CD14-positive monocyte (primary cell): Measurements from ENCODE around the gene HCRTR1. TPM values are rescaled to one million over a fixed set of nuclear protein-coding genes. Genes with fewer than 3 reads are reported as not detected.

ENCODE experiments used
- DNase-seq, 3 donors: peaks; one replicate each; pipeline ENCODE4 v3.0.0-alpha.2; 2011 to 2022
- H2AFZ ChIP-seq: 2 replicates; pipeline ENCODE4 v1.6.0; 2012; ENCODE audit warnings: mild to moderate bottlenecking, low read depth, low read length, inconsistent platforms; ENCODE audit not compliant: insufficient read depth, poor library complexity, severe bottlenecking
- H3K27ac ChIP-seq, 2 donors: 1 replicate in 1 of 2; 2 replicates in 1 of 2; pipeline ENCODE4 v1.5.1; 2012 to 2013; ENCODE audit warnings: low read length in 2 of 2, control low read depth in 1 of 2, inconsistent platforms in 1 of 2, low read depth in 1 of 2, mild to moderate bottlenecking in 1 of 2
- H3K27me3 ChIP-seq, 2 donors: one replicate each; pipeline versions ENCODE4 v1.6.0 to v1.6.1; 2011 to 2013; ENCODE audit warnings: low read length in 2 of 2; ENCODE audit not compliant: control insufficient read depth in 2 of 2, insufficient read depth in 2 of 2
- H3K36me3 ChIP-seq, 2 donors: replicated peaks in 1 of 2; 1 replicate in 1 of 2; 2 replicates in 1 of 2; pipeline versions ENCODE4 v1.5.1 to v1.6.1; 2012 to 2013; ENCODE audit warnings: low read length in 2 of 2, control low read depth in 1 of 2, inconsistent platforms in 1 of 2, mild to moderate bottlenecking in 1 of 2; ENCODE audit not compliant: insufficient read depth in 2 of 2, control insufficient read depth in 1 of 2
- H3K4me1 ChIP-seq, 2 donors: 1 replicate in 1 of 2; 2 replicates in 1 of 2; pipeline versions ENCODE4 v1.5.1 to v1.6.1; 2012 to 2013; ENCODE audit warnings: low read length in 2 of 2, control low read depth in 1 of 2, inconsistent platforms in 1 of 2, mild to moderate bottlenecking in 1 of 2, moderate library complexity in 1 of 2; ENCODE audit not compliant: insufficient read depth in 2 of 2, control insufficient read depth in 1 of 2
- H3K4me2 ChIP-seq: replicated peaks from 2 replicates; pipeline ENCODE3; 2012; ENCODE audit warnings: low read length, moderate library complexity, mild to moderate bottlenecking; ENCODE audit not compliant: poor library complexity, severe bottlenecking; ENCODE audit errors: extremely low read depth
- H3K4me3 ChIP-seq, 3 experiments: fragments of 200-600 bp in 1 of 3; sonication (generic) in 1 of 3; replicated peaks in 1 of 3; 1 replicate in 2 of 3; 2 replicates in 1 of 3; pipeline ENCODE4 v1.5.1; 2011 to 2013; ENCODE audit warnings: low read length in 3 of 3, mild to moderate bottlenecking in 3 of 3, control low read depth in 2 of 3, low read depth in 2 of 3, inconsistent platforms in 1 of 3, moderate library complexity in 1 of 3
- H3K79me2 ChIP-seq: 2 replicates; pipeline ENCODE4 v1.6.0; 2012; ENCODE audit warnings: mild to moderate bottlenecking, control low read depth, inconsistent platforms, low read length, moderate library complexity; ENCODE audit not compliant: insufficient read depth
- H3K9ac ChIP-seq: 2 replicates; pipeline ENCODE4 v1.6.0; 2017; ENCODE audit warnings: low read length, mild to moderate bottlenecking; ENCODE audit not compliant: insufficient read depth, poor library complexity, severe bottlenecking
- H3K9me3 ChIP-seq, 2 donors: replicated peaks in 1 of 2; 1 replicate in 1 of 2; 2 replicates in 1 of 2; pipeline versions ENCODE4 v1.5.1 to v1.6.1; 2012 to 2013; ENCODE audit warnings: low read length in 2 of 2, control low read depth in 1 of 2; ENCODE audit not compliant: control insufficient read depth in 1 of 2, insufficient read depth in 1 of 2
- H4K20me1 ChIP-seq: 2 replicates; pipeline ENCODE4 v1.6.0; 2012; ENCODE audit warnings: mild to moderate bottlenecking, low read length, control low read depth, moderate library complexity; ENCODE audit not compliant: insufficient read depth
- H3K27ac Mint-ChIP-seq, 7 donors: one replicate each; pipeline ENCODE4 v1.8.0; 2020; ENCODE audit warnings: mild to moderate bottlenecking in 7 of 7, mixed read lengths in 7 of 7, moderate library complexity in 6 of 7, inconsistent platforms in 2 of 7
- H3K27me3 Mint-ChIP-seq, 3 donors: one replicate each; pipeline ENCODE4 v1.8.0; 2021 to 2022; ENCODE audit warnings: low read depth in 3 of 3, mild to moderate bottlenecking in 3 of 3, mixed read lengths in 3 of 3, moderate library complexity in 3 of 3, inconsistent platforms in 1 of 3
- H3K36me3 Mint-ChIP-seq, 2 donors: one replicate each; pipeline ENCODE4 v1.8.0; 2020; ENCODE audit warnings: mixed read lengths in 2 of 2, inconsistent platforms in 1 of 2, mild to moderate bottlenecking in 1 of 2
- H3K4me1 Mint-ChIP-seq: one replicate; pipeline ENCODE4 v1.8.0; 2020; ENCODE audit warnings: mild to moderate bottlenecking, mixed read lengths
- H3K4me3 Mint-ChIP-seq, 2 donors: one replicate each; pipeline ENCODE4 v1.8.0; 2020; ENCODE audit warnings: mild to moderate bottlenecking in 2 of 2, mixed read lengths in 2 of 2, moderate library complexity in 1 of 2
- H3K9me3 Mint-ChIP-seq, 7 donors: one replicate each; pipeline ENCODE4 v1.8.0; 2020 to 2022; ENCODE audit warnings: mixed read lengths in 7 of 7, mild to moderate bottlenecking in 6 of 7, moderate library complexity in 6 of 7, inconsistent platforms in 2 of 7
- CTCF ChIP-seq: fragments of 200-600 bp; IDR thresholded peaks from one replicate; pipeline ENCODE4 v1.8.0; 2022; ENCODE audit warnings: antibody characterized with exemption, mild to moderate bottlenecking
- WGBS: methylation state at CpG from one replicate; pipeline ENCODE4 v1.1.5; 2013; ENCODE audit warnings: missing lambda C conversion rate; ENCODE audit not compliant: insufficient coverage; 5-methylcytosine and 5-hydroxymethylcytosine counted together
- intact Hi-C, 2 donors: fragments of 100-400 bp; cut with micrococcal nuclease; formaldehyde crosslinking; loops; one replicate each; pipeline versions ENCODE4 v1.15.0 to v1.15.1; 2023
- polyA plus RNA-seq, 3 donors: library from polyadenylated mRNA; depleted of rRNA in 1 of 3; unstranded in 2 of 3; stranded (reverse) in 1 of 3; fragments of 300-500 nt in 2 of 3; fragments of >200 nt in 1 of 3; fragmentation: Illumina TruSeq in 2 of 3; gene quantifications; 1 replicate in 2 of 3; 2 replicates in 1 of 3; pipeline ENCODE4 v1.2.3, GENCODE V29; 2012 to 2021

The HCRTR1 gene
- polyA plus RNA-seq, 3 donors = not detected

- no peak overlapping the region for H3K4me3 Mint-ChIP-seq
- no peak overlapping the region for H3K4me2 ChIP-seq
- H2AFZ ChIP-seq = no peak overlapping the region
- H3K4me1 Mint-ChIP-seq = peaks cover 21% of the 10 kb centered on the region
- H3K4me1 ChIP-seq = peaks cover 17 to 23% of the 10 kb centered on the region in 2 donors
- no peaks in the 10 kb centered on the region for H3K9me3 ChIP-seq
- TF ChIP-seq CTCF = no peak
- no peaks in the 10 kb centered on the region for H3K36me3 ChIP-seq
- no peaks in the 10 kb centered on the region for H3K79me2 ChIP-seq
- 100% methylated on average over 1 of the region's 4 CpGs for WGBS
- no peak overlapping the region for H3K4me3 ChIP-seq
- no peak overlapping the region for H3K27ac Mint-ChIP-seq
- peaks cover 0 to 3% (median 0%) of the 10 kb centered on the region in 7 donors for H3K9me3 Mint-ChIP-seq
- no peaks in the 10 kb centered on the region for H3K36me3 Mint-ChIP-seq
- peaks cover 1 to 8% (median 5%) of the 10 kb centered on the region in 3 donors for H3K27me3 Mint-ChIP-seq
- no peak overlapping the region for H3K9ac ChIP-seq
- H4K20me1 ChIP-seq = no peaks in the 10 kb centered on the region
- no peak overlapping the region for H3K27ac ChIP-seq
- intact Hi-C loops = no loop called here
- no peak for DNase-seq
- no peaks in the 10 kb centered on the region for H3K27me3 ChIP-seq
These were observed 38.3 kb downstream of the HCRTR1 start for GRCh38 chr1:31655756-31656155.

- Histone ChIP-seq H3K4me3 (no peak overlapping the region), H3K4me1 (peaks cover 17 to 23% of the 10 kb centered on the region in 2 donors), H3K36me3 (no peaks in the 10 kb centered on the region), H3K9me3 (no peaks in the 10 kb centered on the region), H3K27ac (no peak overlapping the region), H4K20me1 (no peaks in the 10 kb centered on the region), H2AFZ (peak overlapping the region; percentile 38), H3K27me3 (no peaks in the 10 kb centered on the region), H3K4me2 (peak overlapping the region; percentile 38), H3K9ac (peak overlapping the region; percentile 18), H3K79me2 (no peaks in the 10 kb centered on the region)
- Mint-ChIP-seq H3K36me3 (no peaks in the 10 kb centered on the region), H3K4me1 (peaks cover 21% of the 10 kb centered on the region), H3K27ac (no peak overlapping the region), H3K9me3 (peaks cover 0 to 3% (median 0%) of the 10 kb centered on the region in 7 donors), H3K27me3 (peaks cover 1 to 5% (median 5%) of the 10 kb centered on the region in 3 donors), H3K4me3 (no peak overlapping the region)
- DNase-seq = no peak
- TF ChIP-seq CTCF = no peak
- intact Hi-C loops = no loop called here
- WGBS = 96% methylated on average over 11 of the region's 14 CpGs
These were observed 39.7 kb downstream of the HCRTR1 start for GRCh38 chr1:31657020-31657804.
